Activated B cell treated with CpG ODN at 0.5 μM for 24 hours (primary cell): ENCODE measurements around the gene NDEL1. TPM values are rescaled to one million over a fixed set of nuclear protein-coding genes. Genes with fewer than 3 reads are reported as not detected.

Source experiments
- ATAC-seq: fragments of 200-7000 bp; cut with Tn5 transposase; one replicate; pipeline ENCODE4 v1.10.0; 2021; ENCODE audit warnings: low read depth, mild to moderate bottlenecking, moderate library complexity
- CTCF ChIA-PET: fragments of 350-600 bp; sonication (Branson Sonifier 250); formaldehyde crosslinking; loops from one replicate; lab custom pipeline; 2021; ENCODE audit warnings: antibody characterized with exemption; lab: Charles Lee
- POLR2A ChIA-PET: fragments of 350-600 bp; sonication (Branson Sonifier 250); formaldehyde crosslinking; loops from one replicate; lab custom pipeline; 2021; ENCODE audit warnings: antibody characterized with exemption; lab: Charles Lee
- DNase-seq: peaks from one replicate; pipeline ENCODE4 v3.0.0; 2022
- H3K27ac Mint-ChIP-seq: one replicate; pipeline ENCODE4 v1.8.0; 2020; ENCODE audit warnings: mixed read lengths
- H3K27me3 Mint-ChIP-seq: one replicate; pipeline ENCODE4 v1.8.0; 2021; ENCODE audit warnings: mixed read lengths
- H3K36me3 Mint-ChIP-seq: one replicate; pipeline ENCODE4 v1.8.0; 2021; ENCODE audit warnings: low read depth, mixed read lengths
- H3K4me1 Mint-ChIP-seq: one replicate; pipeline ENCODE4 v1.8.0; 2021; ENCODE audit warnings: mixed read lengths
- H3K4me3 Mint-ChIP-seq: one replicate; pipeline ENCODE4 v1.8.0; 2020; ENCODE audit warnings: mild to moderate bottlenecking, mixed read lengths
- H3K9me3 Mint-ChIP-seq: one replicate; pipeline ENCODE4 v1.8.0; 2020; ENCODE audit warnings: mixed read lengths
- CTCF ChIP-seq: fragments of 200-600 bp; IDR thresholded peaks from one replicate; pipeline ENCODE4 v1.8.0; 2022; ENCODE audit warnings: antibody characterized with exemption, mild to moderate bottlenecking
- intact Hi-C: fragments of 100-400 bp; cut with micrococcal nuclease; formaldehyde crosslinking; loops from one replicate; pipeline ENCODE4 v1.15.1; 2024
- total RNA-seq: library from RNA; stranded (reverse); gene quantifications from 2 replicates; pipeline ENCODE4 v1.2.3, GENCODE V29; 2022

NDEL1 gene
- total RNA-seq, 1 donor from 2014 or later, result 82.6 TPM

DNA sequence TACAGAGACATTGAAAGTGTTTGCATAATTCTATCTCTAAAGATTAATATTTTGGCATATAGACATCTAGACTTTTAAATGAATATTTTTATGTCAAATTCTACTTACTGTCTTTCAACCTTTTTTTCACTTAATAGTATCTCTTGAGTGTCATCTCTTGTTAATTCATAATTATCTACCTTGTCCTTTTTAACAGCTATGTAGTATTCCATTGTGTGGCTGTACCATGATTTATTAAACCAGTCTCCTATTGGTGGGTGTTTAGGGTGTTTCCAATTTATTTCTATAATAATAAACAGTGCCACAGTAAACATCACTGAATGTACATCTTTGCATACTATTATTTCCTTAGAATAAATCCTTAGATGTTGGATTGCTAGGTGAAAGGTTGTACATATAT, 21.7 kb upstream of the NDEL1 start:
- Mint-ChIP-seq H3K27ac (no peak overlapping the region), H3K4me3 (no peak overlapping the region), H3K27me3 (peaks cover 19% of the 10 kb centered on the region), H3K9me3 (no peaks in the 10 kb centered on the region), H3K4me1 (peaks cover 4% of the 10 kb centered on the region), H3K36me3 (no peaks in the 10 kb centered on the region)
- ATAC-seq (no peak), DNase-seq (no peak)
- POLR2A ChIA-PET, result no interaction called here
- CTCF ChIA-PET, result no interaction called here
- no peak for TF ChIP-seq CTCF
- intact Hi-C loops, result no loop called here

DNA sequence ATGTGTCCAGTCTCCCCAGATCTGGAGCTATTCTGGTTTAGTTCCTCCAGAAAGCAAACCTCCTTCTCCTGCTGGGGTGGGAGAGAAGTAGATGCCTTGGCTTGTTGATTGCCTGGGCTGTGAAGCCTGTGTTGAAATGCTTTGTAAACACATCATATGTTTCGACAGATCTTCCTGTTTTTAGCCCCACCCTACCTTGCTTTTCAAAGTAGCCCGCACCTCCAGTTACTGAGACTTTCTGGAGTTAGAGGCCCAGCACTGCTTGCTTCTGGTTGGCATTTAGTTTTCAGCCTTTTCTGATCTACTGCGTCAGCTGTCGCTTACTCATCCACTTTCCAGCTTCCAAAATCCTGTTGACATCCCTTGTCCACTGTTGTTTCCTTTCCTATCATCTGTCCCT, 17.9 kb upstream of the NDEL1 start:
- ChIA-PET POLR2A (no interaction called here), CTCF (interaction anchor here (1.0 kb wide), 1 partner anchor 329 kb away, joined by 3 read pairs; no protein-coding TSS in a partner anchor)
- Mint-ChIP-seq H3K4me1 (no peaks in the 10 kb centered on the region), H3K36me3 (no peaks in the 10 kb centered on the region), H3K4me3 (no peak overlapping the region), H3K27me3 (peaks cover 35% of the 10 kb centered on the region), H3K27ac (no peak overlapping the region), H3K9me3 (no peaks in the 10 kb centered on the region)
- no peak for ATAC-seq
- intact Hi-C loops, result no loop called here
- DNase-seq, result no peak
- TF ChIP-seq CTCF, result no peak

DNA sequence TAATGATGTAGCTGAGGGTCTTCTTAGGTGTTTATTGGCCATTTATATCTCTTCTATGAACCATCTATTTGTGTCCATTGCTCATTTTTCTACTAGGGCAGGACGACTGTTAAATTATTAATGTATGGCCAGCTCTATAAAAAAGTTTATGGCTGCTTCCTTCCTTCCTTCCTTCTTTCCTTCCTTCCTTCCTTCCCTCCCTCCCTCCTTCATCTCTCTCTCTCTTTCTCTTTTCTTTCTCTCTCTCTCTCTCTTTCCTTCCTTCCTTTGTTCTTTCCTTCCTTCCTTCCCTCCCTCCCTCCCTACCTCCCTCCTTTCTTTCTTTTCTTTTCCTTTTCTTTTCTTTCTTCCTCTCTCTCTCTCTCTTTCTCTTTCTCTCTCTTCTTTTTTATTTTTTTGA, 17.2 kb upstream of the NDEL1 start:
- H3K27me3 Mint-ChIP-seq, result peaks cover 36% of the 10 kb centered on the region
- ATAC-seq, result no peak
- TF ChIP-seq CTCF, result no peak
- no peak overlapping the region for H3K4me3 Mint-ChIP-seq
- no peaks in the 10 kb centered on the region for H3K4me1 Mint-ChIP-seq
- DNase-seq, result no peak
- no peak overlapping the region for H3K27ac Mint-ChIP-seq
- ChIA-PET CTCF (no interaction called here), POLR2A (no interaction called here)
- no peaks in the 10 kb centered on the region for H3K36me3 Mint-ChIP-seq
- intact Hi-C loops, result no loop called here
- H3K9me3 Mint-ChIP-seq, result no peaks in the 10 kb centered on the region

GRCh38 chr17:8419305-8419704, 16.4 kb upstream of the NDEL1 start:
- intact Hi-C loops, result no loop called here
- CTCF ChIA-PET, result no interaction called here
- Mint-ChIP-seq H3K36me3 (no peaks in the 10 kb centered on the region), H3K4me3 (no peak overlapping the region), H3K27ac (no peak overlapping the region), H3K27me3 (peaks cover 39% of the 10 kb centered on the region), H3K4me1 (no peaks in the 10 kb centered on the region), H3K9me3 (no peaks in the 10 kb centered on the region)
- ATAC-seq (no peak), DNase-seq (no peak)
- no peak for TF ChIP-seq CTCF
- POLR2A ChIA-PET, result no interaction called here

DNA sequence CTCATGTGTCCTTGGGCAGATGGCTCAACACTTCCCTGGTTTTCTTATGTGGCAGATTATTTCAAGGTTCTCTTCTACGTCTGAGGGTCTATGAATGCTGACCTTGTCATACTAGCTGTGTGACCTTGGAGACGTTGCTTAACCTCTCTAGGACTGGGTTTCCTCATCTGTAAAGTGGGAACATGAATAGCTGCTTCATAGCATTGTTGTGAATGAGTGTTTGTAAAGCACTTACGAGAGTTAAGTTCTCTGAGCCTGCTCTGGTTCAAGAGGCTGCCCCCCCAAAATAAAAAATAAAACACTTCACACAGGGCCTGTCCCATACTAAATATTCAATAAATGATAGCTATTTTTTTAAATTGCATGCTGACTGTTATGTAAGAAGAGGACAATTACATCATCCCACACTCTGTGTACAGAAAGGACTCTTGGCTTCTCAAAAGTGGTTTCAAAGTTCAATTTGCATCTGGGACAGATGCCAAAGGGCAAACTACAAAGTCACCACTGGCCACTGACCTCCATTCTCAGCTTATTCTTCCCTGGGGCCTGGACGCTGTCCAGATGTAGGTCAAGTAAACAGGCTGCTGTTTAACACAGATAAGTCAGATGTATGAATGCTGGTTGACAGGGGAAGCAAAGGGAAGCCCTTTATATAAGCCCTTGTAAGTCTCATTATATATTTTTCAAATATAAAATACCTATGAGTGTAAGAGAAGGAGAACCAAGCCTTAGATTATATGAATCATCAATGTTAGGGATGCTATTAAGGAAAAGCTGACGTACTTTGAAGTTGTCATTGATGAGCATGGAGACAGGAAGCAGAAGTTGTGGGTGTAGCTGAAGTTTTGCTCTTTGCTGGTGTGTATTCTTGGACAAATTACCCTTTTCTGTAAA, 15.4 kb upstream of the NDEL1 start:
- CTCF ChIA-PET, result interaction anchor here (2.2 kb wide), 1 partner anchor 10 kb away, joined by 10 read pairs; no protein-coding TSS in a partner anchor

More for the DNA sequence above, 15.4 kb upstream of the NDEL1 start:
- ATAC-seq, result no peak
- no peak overlapping the region for H3K27ac Mint-ChIP-seq
- H3K9me3 Mint-ChIP-seq, result no peaks in the 10 kb centered on the region
- H3K36me3 Mint-ChIP-seq, result no peaks in the 10 kb centered on the region
- intact Hi-C loops, result no loop called here
- peaks cover 41% of the 10 kb centered on the region for H3K27me3 Mint-ChIP-seq
- no peak for TF ChIP-seq CTCF
- DNase-seq, result no peak
- H3K4me3 Mint-ChIP-seq, result no peak overlapping the region
- POLR2A ChIA-PET, result no interaction called here
- H3K4me1 Mint-ChIP-seq, result no peaks in the 10 kb centered on the region
